Stimulated activated CD4-positive, alpha-beta T cell treated with anti-CD3 and anti-CD28 coated beads, TNF-alpha, amount 100 ng/mL, for 48 hours (primary cell): ENCODE measurements around the gene SYK.

Source experiments
- DNase-seq, 3 donors: peaks; one replicate each; pipeline ENCODE4 v3.0.0-alpha.2; 2020; ENCODE audit warnings: low read depth in 3 of 3

The SYK gene

GRCh38 chr9:90906316-90907055 is 104.9 kb downstream of the SYK start:
- no peak for DNase-seq

GRCh38 chr9:90907056-90907445 is 105.4 kb downstream of the SYK start:
- DNase-seq: no peak

GRCh38 chr9:90907790-90908189 is 106.2 kb downstream of the SYK start:
- DNase-seq: no peak

GRCh38 chr9:90909225-90909624 is 107.6 kb downstream of the SYK start:
- no peak for DNase-seq

GRCh38 chr9:90909747-90910283 is 108.2 kb downstream of the SYK start:
- no peak for DNase-seq

GRCh38 chr9:90914196-90914595 is 112.6 kb downstream of the SYK start:
- no peak for DNase-seq

GRCh38 chr9:90914868-90915483 is 113.4 kb downstream of the SYK start:
- peak; percentile 55 to 73 (median 69) for DNase-seq

GRCh38 chr9:90915693-90916092 is 114.1 kb downstream of the SYK start:
- peak; percentile 21 to 42 (median 29) for DNase-seq

- no peak for DNase-seq
Observed at GRCh38 chr9:90916147-90916734, 114.6 kb downstream of the SYK start.

GRCh38 chr9:90919883-90920282 is 118.3 kb downstream of the SYK start:
- DNase-seq: no peak

- DNase-seq: no peak
Observed at GRCh38 chr9:90921104-90921503, 119.5 kb downstream of the SYK start.

GRCh38 chr9:90921969-90922368 is 120.3 kb downstream of the SYK start:
- DNase-seq: no peak

- no peak for DNase-seq
Observed at GRCh38 chr9:90925581-90926257, 124.1 kb downstream of the SYK start.

- no peak for DNase-seq
Observed at GRCh38 chr9:90926936-90927335, 125.3 kb downstream of the SYK start.

GRCh38 chr9:90927496-90927895 is 125.9 kb downstream of the SYK start:
- DNase-seq: no peak

- no peak for DNase-seq
Observed at GRCh38 chr9:90929626-90930025, 128.0 kb downstream of the SYK start.

- DNase-seq: no peak
Observed at GRCh38 chr9:90933468-90933867, 131.8 kb downstream of the SYK start.

- no peak for DNase-seq
Observed at GRCh38 chr9:90939351-90939750, 137.7 kb downstream of the SYK start.

GRCh38 chr9:90940280-90940679 is 138.7 kb downstream of the SYK start:
- no peak for DNase-seq

- DNase-seq: no peak
Observed at GRCh38 chr9:90941661-90942060, 140.0 kb downstream of the SYK start.

- no peak for DNase-seq
Observed at GRCh38 chr9:90942555-90942954, 140.9 kb downstream of the SYK start.

GRCh38 chr9:90943341-90943740 is 141.7 kb downstream of the SYK start:
- no peak for DNase-seq
